H1 (cell line): ENCODE results near the gene TPD52L2. TPM values are rescaled to one million over a fixed set of nuclear protein-coding genes. Genes with fewer than 3 reads are reported as not detected.

Source experiments
- BRCA1 ChIP-seq: IDR thresholded peaks from 2 replicates; pipeline ENCODE4 v1.6.1; 2012; ENCODE audit warnings: low read depth, low read length, improper control_type of control experiment
- FOSL1 ChIP-seq: IDR thresholded peaks from 2 replicates; pipeline ENCODE4 v1.6.1; 2011; ENCODE audit warnings: mild to moderate bottlenecking, low read depth, low read length, moderate library complexity; ENCODE audit not compliant: insufficient read depth
- PHF8 ChIP-seq: fragments of 200-600 bp; sonication (generic); conservative IDR thresholded peaks from 2 replicates; pipeline ENCODE4 v1.7.1; 2012; ENCODE audit warnings: low read depth, mild to moderate bottlenecking, inconsistent platforms, low read length, moderate library complexity
- polyA plus RNA-seq, 7 experiments: library from polyadenylated mRNA; depleted of rRNA in 3 of 7; stranded (reverse) in 5 of 7; unstranded in 2 of 7; fragments of >200 nt in 5 of 7; fragments of 200-250 nt in 2 of 7; gene quantifications; 1 replicate in 5 of 7; 2 replicates in 1 of 7; 4 replicates in 1 of 7; pipeline versions ENCODE4 v1.2.1 to v1.2.3, GENCODE V29; 2011 to 2013; ENCODE audit warnings: missing spikeins in 2 of 7, mixed read lengths in 2 of 7
- total RNA-seq: library from RNA; stranded (reverse); fragmentation: NEBNext Ultra II Directional; extraction: Animal tissue kit (Norgen Biotek cat#: 25700); gene quantifications from 2 replicates; pipeline ENCODE4 v1.2.1, GENCODE V29; 2021

The TPD52L2 gene
- total and polyA plus RNA-seq, 2 of the 8 experiments (the other 6 are each of a cell fraction or from before 2014, with no cell fraction given) = 77.1 to 80.2 TPM

GRCh38 chr20:63857764-63858392, 7.2 kb upstream of the TPD52L2 start (continued):
- TF ChIP-seq FOSL1 = no peak
- TF ChIP-seq BRCA1 = no peak
- no peak for TF ChIP-seq PHF8
- TF ChIP-seq, all 59 proteins: peak for 0
